Vagina (tissue), 2 donors: ENCODE results near the gene SLC2A10. TPM values are rescaled to one million over a fixed set of nuclear protein-coding genes. Genes with fewer than 3 reads are reported as not detected.

Source experiments
- DNase-seq, 2 donors: peaks; one replicate each; pipeline ENCODE4 v3.0.0-alpha.2; 2017; ENCODE audit errors: extremely low spot score in 2 of 2
- H3K27ac ChIP-seq: fragments of 200-600 bp; sonication (generic); one replicate; pipeline ENCODE4 v1.5.1; 2019
- H3K27me3 ChIP-seq: fragments of 200-600 bp; sonication (generic); one replicate; pipeline ENCODE4 v1.5.1; 2019
- H3K36me3 ChIP-seq, 2 donors: fragments of 200-600 bp; sonication (generic); one replicate each; pipeline ENCODE4 v1.5.1; 2017 to 2019
- H3K4me1 ChIP-seq: fragments of 200-600 bp; sonication (generic); one replicate; pipeline ENCODE4 v1.5.1; 2019
- H3K4me3 ChIP-seq, 2 donors: fragments of 200-600 bp; sonication (generic); 1 replicate in 1 of 2; 2 replicates in 1 of 2; pipeline ENCODE4 v1.5.1; 2016 to 2019
- H3K9me3 ChIP-seq: fragments of 200-600 bp; sonication (generic); one replicate; pipeline ENCODE4 v1.5.1; 2019
- CTCF ChIP-seq, 3 experiments: fragments of 450-650 bp in 2 of 3; fragments of 200-600 bp in 1 of 3; sonication (generic) in 1 of 3; IDR thresholded peaks; one replicate each; pipeline ENCODE4 v1.5.1; 2017 to 2019; ENCODE audit warnings: antibody characterized with exemption in 3 of 3, mild to moderate bottlenecking in 2 of 3, moderate library complexity in 2 of 3
- POLR2A ChIP-seq, 2 donors: fragments of 450-650 bp; IDR thresholded peaks; one replicate each; pipeline ENCODE4 v1.6.1; 2017; ENCODE audit warnings: antibody characterized with exemption in 2 of 2, mild to moderate bottlenecking in 2 of 2, moderate library complexity in 2 of 2
- POLR2AphosphoS5 ChIP-seq, 2 donors: sonication (generic); formaldehyde crosslinking; IDR thresholded peaks; one replicate each; pipeline ENCODE4 v1.9.0; 2017; ENCODE audit warnings: antibody characterized with exemption in 2 of 2, mild to moderate bottlenecking in 2 of 2, low read depth in 1 of 2; ENCODE audit not compliant: insufficient read depth in 1 of 2
- intact Hi-C: fragments of 100-400 bp; cut with DNase I; formaldehyde crosslinking; loops from one replicate; pipeline ENCODE4 v1.15.1; 2023
- total RNA-seq: library from RNA; depleted of rRNA; stranded (reverse); fragments of >200 nt; gene quantifications from one replicate; pipeline ENCODE4 v1.2.3, GENCODE V29; 2016

Gene SLC2A10
- total RNA-seq, 1 donor from 2014 or later: 21.6 TPM

GRCh38 chr20:46771195-46771588 is 61.7 kb downstream of the SLC2A10 start:
- Histone ChIP-seq H3K4me1 (no peaks in the 10 kb centered on the region), H3K27me3 (no peaks in the 10 kb centered on the region), H3K4me3 (no peak overlapping the region), H3K36me3 (no peaks in the 10 kb centered on the region), H3K9me3 (no peaks in the 10 kb centered on the region), H3K27ac (no peak overlapping the region)
- no peak for TF ChIP-seq POLR2A (IDR thresholded peaks at IDR 0.05)
- TF ChIP-seq CTCF (IDR thresholded peaks at IDR 0.05): no peak
- TF ChIP-seq POLR2AphosphoS5 (IDR thresholded peaks at IDR 0.05; ENCODE audit: insufficient read depth in 1 of 2, low read depth in 1 of 2): no peak
- DNase-seq: no peak
- intact Hi-C loops: no loop called here

- TF ChIP-seq POLR2AphosphoS5 (IDR thresholded peaks at IDR 0.05; ENCODE audit: insufficient read depth in 1 of 2, low read depth in 1 of 2) (no peak), CTCF (IDR thresholded peaks at IDR 0.05) (no peak), POLR2A (IDR thresholded peaks at IDR 0.05) (no peak)
- no peaks in the 10 kb centered on the region for H3K4me1 ChIP-seq
- no peaks in the 10 kb centered on the region for H3K9me3 ChIP-seq
- H3K4me3 ChIP-seq: no peak overlapping the region
- intact Hi-C loops: no loop called here
- no peaks in the 10 kb centered on the region for H3K27me3 ChIP-seq
- no peak overlapping the region for H3K27ac ChIP-seq
- DNase-seq: no peak
- H3K36me3 ChIP-seq: no peaks in the 10 kb centered on the region
Measured at GRCh38 chr20:46772901-46773300, 63.5 kb downstream of the SLC2A10 start.

GRCh38 chr20:46773680-46774079 is 64.2 kb downstream of the SLC2A10 start:
- DNase-seq: no peak
- intact Hi-C loops: no loop called here
- H3K9me3 ChIP-seq: no peaks in the 10 kb centered on the region
- no peaks in the 10 kb centered on the region for H3K36me3 ChIP-seq
- H3K4me1 ChIP-seq: no peaks in the 10 kb centered on the region
- H3K27ac ChIP-seq: no peak overlapping the region
- H3K4me3 ChIP-seq: no peak overlapping the region
- TF ChIP-seq POLR2A (IDR thresholded peaks at IDR 0.05) (no peak), POLR2AphosphoS5 (IDR thresholded peaks at IDR 0.05; ENCODE audit: insufficient read depth in 1 of 2, low read depth in 1 of 2) (no peak), CTCF (IDR thresholded peaks at IDR 0.05) (no peak)
- no peaks in the 10 kb centered on the region for H3K27me3 ChIP-seq

GRCh38 chr20:46774236-46774635 is 64.8 kb downstream of the SLC2A10 start:
- TF ChIP-seq CTCF (IDR thresholded peaks at IDR 0.05) (no peak), POLR2AphosphoS5 (IDR thresholded peaks at IDR 0.05; ENCODE audit: insufficient read depth in 1 of 2, low read depth in 1 of 2) (no peak), POLR2A (IDR thresholded peaks at IDR 0.05) (no peak)
- Histone ChIP-seq H3K27me3 (no peaks in the 10 kb centered on the region), H3K36me3 (no peaks in the 10 kb centered on the region), H3K4me1 (no peaks in the 10 kb centered on the region), H3K4me3 (no peak overlapping the region), H3K9me3 (no peaks in the 10 kb centered on the region), H3K27ac (no peak overlapping the region)
- intact Hi-C loops: no loop called here
- DNase-seq: no peak

GRCh38 chr20:46774943-46775560 is 65.6 kb downstream of the SLC2A10 start:
- Histone ChIP-seq H3K36me3 (no peaks in the 10 kb centered on the region), H3K27me3 (no peaks in the 10 kb centered on the region), H3K27ac (no peak overlapping the region), H3K9me3 (no peaks in the 10 kb centered on the region), H3K4me1 (no peaks in the 10 kb centered on the region), H3K4me3 (no peak overlapping the region)
- no peak for TF ChIP-seq CTCF (IDR thresholded peaks at IDR 0.05)
- TF ChIP-seq POLR2A (IDR thresholded peaks at IDR 0.05): no peak
- no peak for TF ChIP-seq POLR2AphosphoS5 (IDR thresholded peaks at IDR 0.05; ENCODE audit: insufficient read depth in 1 of 2, low read depth in 1 of 2)
- DNase-seq: no peak
- intact Hi-C loops: no loop called here
